Stimulated activated CD8-positive, alpha-beta memory T cell treated with anti-CD3 and anti-CD28 coated beads, Interleukin-12 subunit alpha, Interleukin-12 subunit beta, amount 100 ng/mL, for 24 hours (primary cell): ENCODE measurements around the gene CATSPER4.

Source experiments
- DNase-seq: peaks from one replicate; pipeline ENCODE4 v3.0.0-alpha.2; 2020; ENCODE audit errors: extremely low read depth

Gene CATSPER4

GRCh38 chr1:26190373-26190987, at the start of gene CATSPER4:
Gene CATSPER4 (plus strand): TSS chr1:26190602. CDS start chr1:26190628, 26 bp downstream.
- no peak for DNase-seq

- DNase-seq: no peak
Measured at GRCh38 chr1:26142159-26142558, 48.2 kb upstream of the CATSPER4 start.

DNA sequence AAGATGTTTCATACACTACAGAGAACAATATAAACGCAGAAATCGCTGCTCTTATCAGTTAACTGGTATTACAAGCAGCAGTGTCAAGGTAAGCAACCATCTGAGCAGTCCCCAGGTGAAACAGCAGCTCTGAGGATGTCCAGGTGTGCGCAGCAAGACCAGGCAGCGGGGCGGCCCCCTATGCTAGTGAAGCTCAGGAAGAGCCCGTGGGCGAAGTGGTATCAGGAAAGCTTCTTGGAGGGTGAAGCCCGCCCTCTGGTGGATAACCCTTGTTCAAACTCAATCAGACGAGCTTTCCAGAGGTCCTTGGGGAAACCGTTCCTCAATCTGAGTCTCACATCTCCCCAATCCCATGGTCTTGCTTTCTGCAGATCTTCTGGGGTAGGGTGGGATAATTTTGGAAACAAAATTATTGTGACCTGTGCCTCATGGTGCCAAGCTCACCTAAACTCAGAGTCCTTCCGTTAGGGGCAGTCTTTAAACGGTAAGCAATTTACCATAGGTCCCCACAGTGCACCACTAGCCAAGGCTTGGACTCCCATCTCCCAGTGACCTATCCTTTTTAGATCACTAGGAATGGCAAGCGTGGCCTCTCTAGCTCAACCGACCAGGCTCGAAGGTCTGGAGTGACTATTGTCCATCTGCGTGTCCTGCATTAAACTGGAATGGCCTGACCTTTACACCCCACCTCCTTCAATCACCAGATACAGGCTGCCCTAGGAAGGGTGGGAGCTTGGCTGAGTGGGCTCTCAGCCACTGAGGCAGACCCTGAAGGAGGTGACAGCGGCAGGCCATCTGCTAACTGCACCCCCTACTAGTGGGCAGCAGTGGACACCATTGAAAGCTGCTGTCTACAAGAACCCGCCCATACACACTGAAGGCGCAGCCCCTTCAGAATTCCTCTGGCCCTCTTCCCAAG, 45.1 kb upstream of the CATSPER4 start:
- peak; percentile 30 for DNase-seq

DNA sequence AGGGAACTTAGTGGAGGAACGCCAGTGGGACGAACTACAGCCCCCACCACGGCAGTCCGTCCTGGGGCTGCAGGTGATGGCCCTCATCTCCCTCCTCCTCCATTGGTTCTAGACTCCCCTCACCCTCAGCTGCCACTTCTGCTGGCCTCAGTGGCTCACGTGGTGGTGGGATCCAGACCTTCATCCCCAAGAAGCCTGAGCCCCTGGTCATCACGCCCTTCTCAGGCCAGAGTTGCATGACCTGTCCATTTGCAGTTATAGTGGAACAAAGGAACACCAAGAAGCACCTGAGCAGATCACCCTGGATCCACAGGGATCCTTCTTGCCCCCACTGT, 44.5 kb upstream of the CATSPER4 start:
- no peak for DNase-seq

DNA sequence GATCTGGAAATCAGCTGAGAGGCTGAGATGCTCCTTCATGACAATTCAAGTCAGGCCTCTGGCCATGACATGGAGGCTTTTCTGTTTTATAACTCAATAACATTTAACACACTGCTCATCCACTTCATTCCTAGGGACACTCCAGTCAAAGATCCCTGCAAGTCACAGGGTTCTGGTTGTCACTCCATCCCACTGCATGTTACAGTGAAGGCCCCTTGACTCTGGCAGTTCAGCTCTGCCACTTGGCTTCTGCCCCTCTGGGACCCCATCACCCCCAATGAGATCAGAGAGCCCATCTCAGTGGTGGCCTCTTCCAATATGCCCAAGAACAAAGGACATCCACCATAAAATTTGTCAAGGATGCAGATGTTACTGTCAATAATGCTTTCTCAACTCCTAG, 41.5 kb upstream of the CATSPER4 start:
- DNase-seq: no peak

DNA sequence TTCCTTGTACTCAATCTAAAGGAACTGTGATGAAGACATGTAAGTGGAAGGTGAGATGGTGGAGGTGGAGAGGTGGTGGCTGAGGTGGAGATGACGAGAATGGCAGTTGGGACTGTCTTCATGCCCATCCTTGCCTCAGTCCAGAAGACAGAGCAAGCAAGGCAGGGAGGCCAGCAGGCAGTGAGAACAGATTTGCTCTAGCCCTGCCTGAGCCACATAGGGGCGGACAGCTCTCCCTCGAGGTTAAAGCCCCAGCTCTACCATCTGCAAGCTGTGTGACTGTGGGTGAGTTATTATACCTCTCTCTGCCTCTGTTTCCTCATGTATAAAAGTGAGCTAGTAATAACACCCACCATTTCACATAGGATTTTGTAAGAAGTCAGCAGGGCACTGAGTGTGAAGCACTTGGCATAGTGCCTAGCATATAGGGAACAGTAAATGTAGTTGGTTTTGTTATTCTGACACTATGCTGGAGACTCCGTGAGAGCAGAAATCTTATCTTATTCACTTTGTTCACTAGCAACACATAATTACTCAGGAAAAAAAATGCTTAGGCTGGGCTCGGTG, 36.4 kb upstream of the CATSPER4 start:
- DNase-seq: no peak

DNA sequence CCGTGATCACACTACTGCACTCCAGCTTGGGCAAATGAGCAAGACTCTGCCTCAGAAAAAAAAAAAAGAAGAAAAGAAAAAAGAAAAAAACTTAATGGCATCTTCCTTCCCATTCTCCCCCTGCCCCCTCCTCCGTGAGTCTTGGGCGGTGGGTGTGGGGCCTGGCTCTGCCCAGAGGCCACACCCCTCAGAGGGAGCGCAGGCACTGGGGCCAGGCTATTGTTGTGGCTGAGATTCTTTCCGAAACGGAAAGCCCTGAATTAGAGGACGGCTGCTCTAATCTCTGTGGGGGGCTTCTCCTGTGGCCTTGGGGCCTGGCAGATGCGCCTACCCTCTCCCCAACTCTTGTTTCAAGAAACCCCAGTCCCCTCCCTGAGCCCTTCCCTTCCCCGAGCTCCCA, 35.7 kb upstream of the CATSPER4 start:
- DNase-seq: no peak

- no peak for DNase-seq
Measured at GRCh38 chr1:26155370-26156284, 34.8 kb upstream of the CATSPER4 start.

DNA sequence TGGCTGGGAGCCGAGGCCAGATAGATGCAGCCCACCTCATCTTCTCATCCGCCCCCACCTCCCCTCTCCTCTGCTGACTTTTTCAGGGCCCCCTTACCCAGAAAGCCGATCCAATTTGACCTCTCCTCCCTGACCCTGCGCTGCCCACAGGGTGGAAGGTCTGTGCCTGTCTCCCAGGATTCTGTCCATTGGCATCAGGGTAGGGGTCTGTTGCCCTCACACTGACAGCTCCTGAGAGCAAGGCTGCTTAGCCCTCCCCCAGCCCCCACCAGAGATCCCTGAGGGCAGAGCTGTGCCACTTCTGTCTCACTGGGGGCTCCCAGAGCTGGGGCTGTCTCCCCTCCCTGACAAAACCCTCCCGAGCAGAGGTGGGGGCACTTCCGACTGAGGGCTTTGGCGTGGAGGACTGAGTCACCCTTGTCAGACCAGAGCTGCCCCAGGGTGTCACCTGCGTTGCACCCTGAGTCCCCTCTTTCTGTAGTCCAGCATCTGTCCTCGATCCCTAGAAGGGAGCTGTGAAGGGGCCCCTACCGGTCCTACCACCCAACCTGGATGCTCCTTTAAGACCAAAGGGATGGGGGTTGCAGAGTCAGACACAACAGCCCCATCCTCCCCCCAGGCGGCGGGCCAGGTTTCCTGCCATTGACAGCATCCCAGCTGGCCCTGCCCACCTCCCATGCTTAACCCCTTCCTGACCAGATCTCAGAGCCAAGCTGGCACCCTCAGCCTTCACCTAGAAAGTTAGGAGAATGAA, 33.9 kb upstream of the CATSPER4 start:
- no peak for DNase-seq

- DNase-seq: no peak
Measured at GRCh38 chr1:26158271-26158907, 32.0 kb upstream of the CATSPER4 start.

DNA sequence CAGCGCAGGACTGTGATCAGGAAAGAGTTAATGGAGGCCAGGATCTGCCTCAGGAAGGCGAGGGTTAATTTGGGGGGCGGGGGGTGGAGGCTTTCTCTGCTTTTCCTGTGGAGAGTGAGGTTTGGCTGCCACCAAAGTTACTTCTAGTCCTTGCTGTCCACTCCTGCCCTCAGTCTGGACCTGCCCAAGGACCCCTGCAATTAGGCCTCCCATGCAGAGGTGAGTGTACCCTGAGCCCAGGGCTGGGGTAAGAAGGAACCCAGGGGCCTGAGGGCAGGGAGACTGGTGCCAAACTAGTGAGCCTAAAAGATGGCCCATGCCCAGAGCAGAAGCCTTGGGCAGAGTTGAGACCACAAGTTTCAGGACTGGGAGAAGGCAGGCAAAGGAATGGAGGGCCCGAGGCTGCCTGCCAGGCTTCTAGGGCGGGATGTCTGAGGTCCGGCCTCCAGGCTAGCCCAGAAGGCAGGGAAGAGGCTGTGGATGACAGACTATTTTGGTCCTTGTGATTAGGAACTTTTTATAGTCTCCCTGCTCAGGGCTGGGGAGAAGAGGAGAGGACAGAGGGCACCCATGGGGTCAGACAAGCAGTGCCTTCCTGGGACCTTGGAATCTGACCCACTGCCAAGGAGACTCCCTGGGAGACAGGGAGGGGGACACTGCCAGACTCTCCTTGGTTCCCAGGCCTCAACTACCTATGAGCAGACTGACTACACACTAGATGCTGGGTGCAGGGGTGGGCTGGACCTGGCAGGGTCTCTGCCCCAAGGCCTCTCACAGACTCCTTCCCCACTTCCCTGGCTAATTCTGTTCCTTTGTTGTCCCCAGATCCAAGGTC, 31.3 kb upstream of the CATSPER4 start, which contains the start of gene FAM110D:
FAM110D (plus strand) TSS at position 172 of the 835 bp plus-strand sequence. CDS start 2,213 bp downstream, outside the sequence.
- no peak for DNase-seq

DNA sequence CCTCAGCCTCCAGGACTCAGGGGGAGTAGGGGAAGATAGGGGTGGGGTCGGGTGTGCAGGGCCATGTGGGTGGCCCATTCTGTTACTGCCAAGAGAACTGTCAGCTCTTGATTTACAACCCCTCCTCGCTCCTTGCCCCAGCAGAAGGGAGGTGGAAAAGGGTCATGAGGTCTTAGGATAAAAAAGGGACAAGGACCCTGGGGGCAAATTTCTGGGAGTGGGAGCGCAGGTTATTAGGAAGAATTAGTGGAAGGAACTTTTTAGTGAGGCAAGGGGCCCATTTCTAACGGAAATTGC, 30.7 kb upstream of the CATSPER4 start:
- no peak for DNase-seq

DNA sequence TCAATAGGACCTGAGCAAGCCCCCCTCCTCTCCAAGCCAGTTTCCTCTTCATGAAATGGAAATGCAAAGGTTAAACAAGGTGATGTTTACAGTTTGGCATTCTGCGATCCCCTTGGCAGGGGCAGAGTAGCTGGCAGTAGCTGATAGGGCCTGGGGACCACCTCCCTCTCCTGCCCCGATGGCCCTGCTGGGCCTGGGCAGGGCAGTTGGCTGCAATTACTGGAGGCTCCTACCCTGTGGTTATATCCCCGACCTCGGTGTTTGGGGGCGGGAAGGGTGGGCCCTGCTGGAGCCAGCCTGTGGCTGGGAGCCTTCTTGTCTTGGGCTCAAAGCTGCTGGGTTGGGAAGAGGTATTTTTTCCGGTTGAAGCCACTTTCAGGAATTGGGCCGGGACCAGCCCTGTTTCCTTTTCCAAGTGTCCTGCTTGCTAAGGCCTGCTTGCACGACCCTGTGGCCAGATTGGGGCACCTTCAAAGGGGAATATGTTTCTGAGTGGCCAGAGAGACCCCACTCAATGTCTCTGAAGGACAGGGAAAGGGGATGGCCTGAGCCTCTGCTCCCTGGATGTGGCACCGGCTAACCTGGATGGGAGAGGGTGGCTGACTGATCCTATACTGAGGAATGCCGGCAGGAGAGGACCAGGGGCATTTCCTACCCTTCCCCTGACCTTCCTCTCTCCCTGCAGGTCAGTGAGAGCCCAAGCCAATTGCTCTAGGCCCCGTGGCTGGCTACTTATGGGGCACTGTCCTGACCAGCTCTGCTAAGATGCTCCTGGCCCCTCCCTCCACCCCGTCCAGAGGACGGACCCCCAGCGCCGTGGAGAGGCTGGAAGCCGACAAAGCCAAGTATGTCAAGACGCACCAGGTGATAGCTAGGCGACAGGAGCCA, 29.6 kb upstream of the CATSPER4 start:
- no peak for DNase-seq

DNA sequence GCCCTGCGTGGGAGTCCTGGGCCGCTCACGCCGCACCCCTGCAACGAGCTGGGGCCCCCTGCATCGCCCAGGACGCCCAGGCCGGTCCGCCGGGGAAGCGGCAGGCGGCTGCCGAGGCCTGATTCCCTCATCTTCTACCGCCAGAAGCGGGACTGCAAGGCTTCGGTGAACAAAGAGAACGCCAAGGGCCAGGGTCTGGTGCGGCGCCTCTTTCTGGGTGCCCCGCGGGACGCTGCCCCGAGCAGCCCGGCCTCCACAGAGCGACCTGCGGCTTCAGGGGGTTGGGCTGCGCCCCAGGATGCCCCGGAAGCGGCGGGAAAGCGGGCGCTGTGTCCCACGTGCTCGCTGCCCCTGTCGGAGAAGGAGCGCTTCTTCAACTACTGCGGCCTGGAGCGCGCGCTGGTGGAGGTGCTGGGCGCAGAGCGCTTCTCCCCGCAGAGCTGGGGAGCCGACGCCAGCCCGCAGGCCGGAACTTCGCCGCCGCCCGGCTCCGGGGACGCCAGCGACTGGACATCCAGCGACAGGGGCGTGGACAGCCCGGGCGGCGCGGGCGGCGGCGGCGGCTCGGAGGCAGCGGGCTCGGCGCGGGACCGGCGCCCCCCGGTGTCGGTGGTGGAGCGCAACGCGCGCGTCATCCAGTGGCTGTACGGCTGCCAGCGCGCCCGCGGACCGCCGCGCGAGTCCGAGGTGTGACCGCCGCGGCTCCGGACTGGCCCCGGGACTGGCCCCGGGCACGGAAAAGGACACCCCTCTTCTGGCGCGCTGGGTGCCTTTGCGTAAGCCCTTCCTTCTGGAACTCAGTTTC, 28.8 kb upstream of the CATSPER4 start:
- peak; percentile 14 for DNase-seq

- no peak for DNase-seq
Measured at GRCh38 chr1:26162220-26162709, 28.1 kb upstream of the CATSPER4 start.

DNA sequence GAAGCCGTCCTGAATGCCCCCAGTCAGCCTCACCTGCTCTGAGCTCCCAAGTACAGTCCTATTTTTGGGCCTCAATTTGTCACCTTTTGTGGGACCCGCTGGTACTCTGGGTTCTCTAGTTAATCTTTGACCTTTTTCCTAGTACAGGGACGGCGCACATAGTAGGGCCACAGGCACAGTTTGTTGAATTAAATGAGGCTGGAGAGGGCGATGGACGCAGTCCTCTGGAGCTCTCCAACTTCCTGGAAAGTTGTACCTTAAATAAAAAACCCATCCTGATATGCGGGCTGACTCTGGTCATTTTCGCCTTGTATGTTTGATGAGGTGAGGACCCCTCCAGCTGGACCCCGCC, 26.7 kb upstream of the CATSPER4 start:
- DNase-seq: no peak

GRCh38 chr1:26164036-26164860, 26.2 kb upstream of the CATSPER4 start:
- peak; percentile 10 for DNase-seq
